GM12878 (cell line): ENCODE measurements around the gene AIF1. TPM values are rescaled to one million over a fixed set of nuclear protein-coding genes. Genes with fewer than 3 reads are reported as not detected.

ENCODE experiments used
- FOXK2 ChIP-seq: fragments of 450-650 bp; IDR thresholded peaks from 2 replicates; pipeline ENCODE4 v1.6.1; 2017; ENCODE audit warnings: mild to moderate bottlenecking, moderate library complexity
- YY1 ChIP-seq: IDR thresholded peaks from 2 replicates; pipeline ENCODE4 v1.6.1; 2011; ENCODE audit warnings: low read depth, mild to moderate bottlenecking, low read length
- ZNF24 ChIP-seq: fragments of 450-650 bp; IDR thresholded peaks from 2 replicates; pipeline ENCODE4 v1.6.1; 2017; ENCODE audit warnings: antibody characterized with exemption, mild to moderate bottlenecking
- polyA plus RNA-seq, 11 experiments: library from polyadenylated mRNA; depleted of rRNA in 4 of 11; unstranded in 6 of 11; stranded (reverse) in 5 of 11; fragments of >200 nt; fragmentation: Nextera tagmentation in 4 of 11; fragmentation: Illumina TruSeq in 1 of 11; extraction: Ambion mirVana in 4 of 11; extraction: Trizol in 1 of 11; gene quantifications; 1 replicate in 1 of 11; 2 replicates in 10 of 11; pipeline versions ENCODE4 v1.2.1 to v1.2.3, GENCODE V29; 2011 to 2016; ENCODE audit warnings: inconsistent platforms in 2 of 11, missing spikeins in 2 of 11, low read depth in 1 of 11
- total RNA-seq, 4 experiments: library from RNA; depleted of rRNA in 3 of 4; stranded (reverse); fragments of >200 nt in 3 of 4; fragmentation: Illumina TruSeq in 1 of 4; extraction: Trizol in 1 of 4; gene quantifications; 2 replicates each; pipeline versions ENCODE4 v1.2.1 to v1.2.3, GENCODE V29; 2013 to 2021
- TF ChIP-seq, protein P1 (sequence below): fragments of 450-650 bp; formaldehyde crosslinking; IDR thresholded peaks from 2 replicates; pipeline ENCODE4 v1.5.0; 2022; ENCODE audit warnings: mild to moderate bottlenecking, missing genetic modification characterization
- TF ChIP-seq, protein P2 (sequence below): IDR thresholded peaks from 2 replicates; pipeline ENCODE4 v1.6.1; 2011; ENCODE audit warnings: borderline replicate concordance, low read depth, mild to moderate bottlenecking, moderate library complexity, low read length; ENCODE audit not compliant: insufficient read depth, poor library complexity, severe bottlenecking
- TF ChIP-seq, protein P3 (sequence below): fragments of 450-650 bp; IDR thresholded peaks from 2 replicates; pipeline ENCODE4 v1.6.1; 2017; ENCODE audit warnings: mild to moderate bottlenecking

Gene AIF1
- total and polyA plus RNA-seq, 10 of the 15 experiments (the other 5 are each of a cell fraction or from before 2014, with no cell fraction given), result 1.9 to 256 (median 134) TPM

GRCh38 chr6:31619805-31620585, 5.0 kb downstream of the AIF1 start (continued):
- TF ChIP-seq, protein P1, sequence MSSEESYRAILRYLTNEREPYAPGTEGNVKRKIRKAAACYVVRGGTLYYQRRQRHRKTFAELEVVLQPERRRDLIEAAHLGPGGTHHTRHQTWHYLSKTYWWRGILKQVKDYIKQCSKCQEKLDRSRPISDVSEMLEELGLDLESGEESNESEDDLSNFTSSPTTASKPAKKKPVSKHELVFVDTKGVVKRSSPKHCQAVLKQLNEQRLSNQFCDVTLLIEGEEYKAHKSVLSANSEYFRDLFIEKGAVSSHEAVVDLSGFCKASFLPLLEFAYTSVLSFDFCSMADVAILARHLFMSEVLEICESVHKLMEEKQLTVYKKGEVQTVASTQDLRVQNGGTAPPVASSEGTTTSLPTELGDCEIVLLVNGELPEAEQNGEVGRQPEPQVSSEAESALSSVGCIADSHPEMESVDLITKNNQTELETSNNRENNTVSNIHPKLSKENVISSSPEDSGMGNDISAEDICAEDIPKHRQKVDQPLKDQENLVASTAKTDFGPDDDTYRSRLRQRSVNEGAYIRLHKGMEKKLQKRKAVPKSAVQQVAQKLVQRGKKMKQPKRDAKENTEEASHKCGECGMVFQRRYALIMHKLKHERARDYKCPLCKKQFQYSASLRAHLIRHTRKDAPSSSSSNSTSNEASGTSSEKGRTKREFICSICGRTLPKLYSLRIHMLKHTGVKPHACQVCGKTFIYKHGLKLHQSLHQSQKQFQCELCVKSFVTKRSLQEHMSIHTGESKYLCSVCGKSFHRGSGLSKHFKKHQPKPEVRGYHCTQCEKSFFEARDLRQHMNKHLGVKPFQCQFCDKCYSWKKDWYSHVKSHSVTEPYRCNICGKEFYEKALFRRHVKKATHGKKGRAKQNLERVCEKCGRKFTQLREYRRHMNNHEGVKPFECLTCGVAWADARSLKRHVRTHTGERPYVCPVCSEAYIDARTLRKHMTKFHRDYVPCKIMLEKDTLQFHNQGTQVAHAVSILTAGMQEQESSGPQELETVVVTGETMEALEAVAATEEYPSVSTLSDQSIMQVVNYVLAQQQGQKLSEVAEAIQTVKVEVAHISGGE (CRISPR knock-in tag), result peak; percentile 31; the same call in 1 of the 2 replicates
- TF ChIP-seq ZNF24 (no peak), FOXK2 (no peak; the same call in 1 of the 2 replicates), YY1 (peak; percentile 83)
- TF ChIP-seq, protein P2, sequence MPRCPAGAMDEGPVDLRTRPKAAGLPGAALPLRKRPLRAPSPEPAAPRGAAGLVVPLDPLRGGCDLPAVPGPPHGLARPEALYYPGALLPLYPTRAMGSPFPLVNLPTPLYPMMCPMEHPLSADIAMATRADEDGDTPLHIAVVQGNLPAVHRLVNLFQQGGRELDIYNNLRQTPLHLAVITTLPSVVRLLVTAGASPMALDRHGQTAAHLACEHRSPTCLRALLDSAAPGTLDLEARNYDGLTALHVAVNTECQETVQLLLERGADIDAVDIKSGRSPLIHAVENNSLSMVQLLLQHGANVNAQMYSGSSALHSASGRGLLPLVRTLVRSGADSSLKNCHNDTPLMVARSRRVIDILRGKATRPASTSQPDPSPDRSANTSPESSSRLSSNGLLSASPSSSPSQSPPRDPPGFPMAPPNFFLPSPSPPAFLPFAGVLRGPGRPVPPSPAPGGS, result no peak
- TF ChIP-seq, protein P3, sequence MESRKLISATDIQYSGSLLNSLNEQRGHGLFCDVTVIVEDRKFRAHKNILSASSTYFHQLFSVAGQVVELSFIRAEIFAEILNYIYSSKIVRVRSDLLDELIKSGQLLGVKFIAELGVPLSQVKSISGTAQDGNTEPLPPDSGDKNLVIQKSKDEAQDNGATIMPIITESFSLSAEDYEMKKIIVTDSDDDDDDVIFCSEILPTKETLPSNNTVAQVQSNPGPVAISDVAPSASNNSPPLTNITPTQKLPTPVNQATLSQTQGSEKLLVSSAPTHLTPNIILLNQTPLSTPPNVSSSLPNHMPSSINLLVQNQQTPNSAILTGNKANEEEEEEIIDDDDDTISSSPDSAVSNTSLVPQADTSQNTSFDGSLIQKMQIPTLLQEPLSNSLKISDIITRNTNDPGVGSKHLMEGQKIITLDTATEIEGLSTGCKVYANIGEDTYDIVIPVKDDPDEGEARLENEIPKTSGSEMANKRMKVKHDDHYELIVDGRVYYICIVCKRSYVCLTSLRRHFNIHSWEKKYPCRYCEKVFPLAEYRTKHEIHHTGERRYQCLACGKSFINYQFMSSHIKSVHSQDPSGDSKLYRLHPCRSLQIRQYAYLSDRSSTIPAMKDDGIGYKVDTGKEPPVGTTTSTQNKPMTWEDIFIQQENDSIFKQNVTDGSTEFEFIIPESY, result no peak
